Activated CD8-positive, alpha-beta memory T cell treated with anti-CD3 and anti-CD28 coated beads, Interleukin-2, amount 10 ng/mL, durations not matched to agents 7 days and 5 days (primary cell): ENCODE results near the gene NR4A1. TPM values are rescaled to one million over a fixed set of nuclear protein-coding genes. Genes with fewer than 3 reads are reported as not detected.
A peak's percentile ranks its signal among the peaks of the same experiment; 100 is the strongest.

Experiments used
- ATAC-seq: fragments of 150-1000 bp; cut with Tn5 transposase; one replicate; pipeline ENCODE4 v1.10.0; 2021; ENCODE audit warnings: moderate library complexity
- CTCF ChIA-PET: fragments of 350-600 bp; sonication (Branson Sonifier 250); formaldehyde crosslinking; loops from one replicate; lab custom pipeline; 2021; ENCODE audit warnings: antibody characterized with exemption; lab: Charles Lee
- DNase-seq: peaks from one replicate; pipeline ENCODE4 v3.0.0-alpha.2; 2020
- H3K27ac Mint-ChIP-seq: one replicate; pipeline ENCODE4 v1.8.0; 2021; ENCODE audit warnings: mild to moderate bottlenecking, mixed read lengths
- H3K27me3 Mint-ChIP-seq: one replicate; pipeline ENCODE4 v1.8.0; 2021; ENCODE audit warnings: mixed read lengths
- H3K36me3 Mint-ChIP-seq: one replicate; pipeline ENCODE4 v1.8.0; 2021; ENCODE audit warnings: mild to moderate bottlenecking, mixed read lengths
- H3K4me1 Mint-ChIP-seq: one replicate; pipeline ENCODE4 v1.8.0; 2021; ENCODE audit warnings: mixed read lengths
- H3K4me3 Mint-ChIP-seq: one replicate; pipeline ENCODE4 v1.8.0; 2021; ENCODE audit warnings: mild to moderate bottlenecking, moderate library complexity, mixed read lengths
- H3K9me3 Mint-ChIP-seq: one replicate; pipeline ENCODE4 v1.8.0; 2022; ENCODE audit warnings: low read depth, mixed read lengths
- total RNA-seq, 2 experiments: library from RNA; stranded (reverse); gene quantifications; one replicate each; pipeline ENCODE4 v1.2.3, GENCODE V29; 2021

NR4A1 gene
- total RNA-seq, 2 experiments from 2014 or later, result 8.4 to 41.8 TPM

DNA sequence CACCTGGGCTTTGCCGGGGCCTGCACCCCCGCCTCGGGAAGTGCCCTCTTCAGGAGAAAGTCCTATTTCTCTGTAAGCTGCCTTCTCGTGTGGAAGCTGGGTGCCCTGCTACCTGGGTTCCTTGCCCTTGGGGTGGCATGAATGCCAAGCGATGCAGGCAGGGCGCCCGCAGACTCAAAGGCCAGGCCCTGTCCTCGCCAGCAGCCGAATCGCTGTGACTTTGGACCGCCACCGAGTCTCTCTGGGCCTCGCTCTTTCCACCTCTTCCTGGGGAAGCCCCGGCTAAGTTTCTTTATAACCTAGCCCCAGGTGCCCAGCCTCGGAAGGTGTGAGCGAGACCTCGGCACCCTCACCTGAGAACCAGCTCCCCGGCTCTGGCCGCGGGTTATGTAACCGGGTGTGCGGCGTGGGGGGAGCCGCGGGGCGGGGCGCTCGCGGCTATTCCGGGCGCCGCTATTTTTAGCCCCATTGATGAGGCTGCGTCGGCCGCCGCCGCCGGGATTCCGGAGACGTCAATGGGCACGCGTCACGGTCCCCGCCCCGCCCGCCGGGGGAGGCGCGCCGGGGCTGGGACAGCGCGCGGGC, 14.6 kb upstream of the NR4A1 start:
- DNase-seq (peak; percentile 82), ATAC-seq (peak; percentile 56)
- no peaks in the 10 kb centered on the region for H3K36me3 Mint-ChIP-seq
- CTCF ChIA-PET, result interaction anchor here (0.8 to 11.9 kb wide), 5 partner anchors 13 to 48 kb away, joined by 3 to 182 read pairs (median 3); partner anchors contain the start of genes ATG101 and NR4A1
- peaks cover 31% of the 10 kb centered on the region for H3K4me1 Mint-ChIP-seq
- no peaks in the 10 kb centered on the region for H3K9me3 Mint-ChIP-seq
- no peak overlapping the region for H3K27ac Mint-ChIP-seq
- H3K4me3 Mint-ChIP-seq, result peak overlapping the region; percentile 55
- H3K27me3 Mint-ChIP-seq, result peaks cover 20% of the 10 kb centered on the region

DNA sequence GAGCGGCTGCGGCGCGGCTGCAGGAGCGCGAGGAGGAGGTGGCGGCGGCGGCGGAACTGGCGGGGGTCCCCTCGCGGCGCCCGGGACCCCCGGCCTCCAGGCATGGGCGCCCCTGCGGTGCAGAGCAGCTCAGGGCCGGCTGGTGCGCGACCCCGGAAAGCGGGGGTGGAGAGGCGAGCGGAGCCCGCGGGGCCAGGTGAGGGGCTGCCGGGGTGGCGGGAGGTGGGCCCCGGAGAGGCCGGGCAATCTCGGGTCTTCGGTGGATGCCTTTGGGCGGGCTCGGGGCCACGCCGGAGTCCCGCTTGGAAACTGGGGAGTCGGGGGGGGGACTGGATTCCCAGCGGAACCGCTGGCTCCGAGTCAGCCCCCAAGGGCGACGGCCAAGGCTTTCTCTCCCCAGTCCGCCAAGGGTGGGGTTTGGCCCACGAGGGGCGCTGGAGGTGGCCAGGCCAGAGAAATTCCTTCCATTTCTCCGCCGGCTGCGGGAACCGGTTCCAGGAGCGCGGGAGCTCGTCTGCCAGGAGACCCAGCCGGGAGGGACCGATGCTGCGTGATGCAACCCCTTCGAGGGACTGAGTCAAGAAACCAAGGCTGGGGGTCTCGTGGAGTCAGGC, 13.9 kb upstream of the NR4A1 start:
- ATAC-seq, result no peak
- H3K9me3 Mint-ChIP-seq, result no peaks in the 10 kb centered on the region
- H3K27ac Mint-ChIP-seq, result no peak overlapping the region

GRCh38 chr12:52038447-52038846, 12.8 kb upstream of the NR4A1 start:
- H3K4me1 Mint-ChIP-seq, result peaks cover 33% of the 10 kb centered on the region
- no peak for DNase-seq
- no peaks in the 10 kb centered on the region for H3K36me3 Mint-ChIP-seq
- CTCF ChIA-PET, result interaction anchor here (0.9 to 11.9 kb wide), 6 partner anchors 13 to 46 kb away, joined by 3 to 182 read pairs (median 6); partner anchors contain the start of genes ATG101 and NR4A1
- no peak for ATAC-seq
- H3K27ac Mint-ChIP-seq, result no peak overlapping the region
- no peaks in the 10 kb centered on the region for H3K9me3 Mint-ChIP-seq
- peak overlapping the region; percentile 59 for H3K4me3 Mint-ChIP-seq
- H3K27me3 Mint-ChIP-seq, result peaks cover 20% of the 10 kb centered on the region

More for the DNA sequence above, 13.9 kb upstream of the NR4A1 start:
- H3K27me3 Mint-ChIP-seq, result peaks cover 20% of the 10 kb centered on the region
- CTCF ChIA-PET, result interaction anchor here (0.8 to 11.9 kb wide), 6 partner anchors 13 to 47 kb away, joined by 3 to 182 read pairs (median 4); partner anchors contain the start of genes ATG101 and NR4A1
- peak overlapping the region; percentile 42 for H3K4me3 Mint-ChIP-seq
- no peak for DNase-seq
- H3K4me1 Mint-ChIP-seq, result peaks cover 37% of the 10 kb centered on the region
- no peaks in the 10 kb centered on the region for H3K36me3 Mint-ChIP-seq

DNA sequence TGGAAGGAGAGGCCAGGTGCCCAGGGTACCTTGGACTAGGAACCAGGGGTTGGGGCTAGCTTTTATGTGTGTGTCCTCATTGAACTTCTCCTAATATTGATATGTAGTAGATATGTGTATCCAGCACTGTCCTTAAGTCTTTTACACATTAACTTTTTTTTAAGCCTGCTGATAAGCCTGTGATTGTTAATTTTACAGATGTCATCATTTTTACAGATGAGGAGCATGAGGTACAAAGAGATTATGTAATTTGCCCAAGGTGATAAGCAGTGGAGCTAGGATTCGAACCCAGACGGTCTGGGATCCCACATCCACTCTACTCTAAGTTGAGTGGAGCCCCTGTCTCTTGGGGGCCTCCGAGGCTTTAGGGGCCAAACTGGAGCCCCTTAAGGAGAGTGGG, 10.2 kb upstream of the NR4A1 start:
- Mint-ChIP-seq H3K36me3 (no peaks in the 10 kb centered on the region), H3K4me1 (peaks cover 32% of the 10 kb centered on the region), H3K9me3 (no peaks in the 10 kb centered on the region), H3K27ac (no peak overlapping the region), H3K4me3 (no peak overlapping the region), H3K27me3 (peaks cover 8% of the 10 kb centered on the region)
- CTCF ChIA-PET, result interaction anchor here (1.4 to 11.9 kb wide), 3 partner anchors 10 to 42 kb away, joined by 3 to 182 read pairs (median 4); partner anchors contain the start of gene NR4A1
- DNase-seq, result no peak
- no peak for ATAC-seq

- CTCF ChIA-PET, result interaction anchor here (1.4 to 11.9 kb wide), 3 partner anchors 9 to 41 kb away, joined by 3 to 182 read pairs (median 4); partner anchors contain the start of gene NR4A1
- Mint-ChIP-seq H3K36me3 (no peaks in the 10 kb centered on the region), H3K4me1 (peaks cover 33% of the 10 kb centered on the region), H3K4me3 (no peak overlapping the region), H3K27ac (peak overlapping the region; percentile 45), H3K9me3 (no peaks in the 10 kb centered on the region), H3K27me3 (peaks cover 4% of the 10 kb centered on the region)
- DNase-seq, result peak; percentile 67
- peak; percentile 18 for ATAC-seq
Measured at GRCh38 chr12:52041695-52042123, 9.5 kb upstream of the NR4A1 start.

GRCh38 chr12:52042706-52043385, 8.4 kb upstream of the NR4A1 start:
- H3K9me3 Mint-ChIP-seq, result no peaks in the 10 kb centered on the region

DNA sequence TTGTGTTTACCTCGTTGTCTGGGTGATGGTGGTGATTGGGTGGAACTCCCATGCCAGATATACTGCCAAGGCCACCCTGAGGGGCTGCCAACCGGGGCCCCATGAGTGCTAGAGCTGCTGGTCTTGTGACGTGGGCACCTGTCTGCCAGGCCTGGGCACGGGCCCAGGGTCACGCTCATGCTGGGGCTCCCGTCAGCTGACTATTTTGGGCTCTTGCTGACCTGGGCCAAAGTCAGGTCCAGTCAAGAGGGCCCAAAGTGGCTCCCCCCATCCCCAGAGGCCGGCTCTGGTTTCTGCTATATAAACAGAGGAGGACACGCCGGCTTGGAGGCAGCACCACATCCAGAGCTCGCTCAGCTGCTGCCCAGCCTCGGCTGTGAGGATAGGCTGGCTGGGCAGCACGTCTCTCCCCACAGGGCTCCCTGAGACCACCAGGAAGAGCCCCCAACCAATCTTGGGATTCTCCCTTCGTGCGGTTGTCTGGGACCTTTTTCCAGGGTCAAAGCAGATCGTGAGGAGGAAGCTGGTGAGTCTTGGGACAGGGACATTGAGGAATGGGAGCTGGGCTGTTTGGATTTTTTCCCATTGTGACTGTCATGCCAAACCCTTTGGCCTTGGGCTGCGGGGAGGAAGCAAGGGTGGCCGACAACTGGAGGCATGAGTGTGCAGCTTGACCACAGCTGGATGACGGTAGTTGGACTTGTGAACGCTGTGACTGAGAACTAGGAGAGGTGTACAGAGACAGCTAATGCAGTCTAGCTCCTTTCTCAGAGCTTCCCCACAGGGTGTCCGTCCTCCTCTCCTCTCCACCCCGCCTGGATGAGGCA, 7.6 kb upstream of the NR4A1 start:
- Mint-ChIP-seq H3K27ac (no peak overlapping the region), H3K9me3 (no peaks in the 10 kb centered on the region), H3K27me3 (no peaks in the 10 kb centered on the region), H3K4me3 (no peak overlapping the region), H3K36me3 (no peaks in the 10 kb centered on the region), H3K4me1 (peaks cover 28% of the 10 kb centered on the region)
- CTCF ChIA-PET, result interaction anchor here (0.6 to 7.2 kb wide), 3 partner anchors 18 to 25 kb away, joined by 3 to 80 read pairs (median 4); no protein-coding TSS in a partner anchor
- DNase-seq (no peak), ATAC-seq (no peak)

More at GRCh38 chr12:52042706-52043385, 8.4 kb upstream of the NR4A1 start:
- ATAC-seq (no peak), DNase-seq (no peak)
- CTCF ChIA-PET, result interaction anchor here (7.2 kb wide), 1 partner anchor 19 kb away, joined by 80 read pairs; no protein-coding TSS in a partner anchor
- Mint-ChIP-seq H3K27me3 (peaks cover 4% of the 10 kb centered on the region), H3K36me3 (no peaks in the 10 kb centered on the region), H3K4me3 (no peak overlapping the region), H3K27ac (no peak overlapping the region), H3K4me1 (peaks cover 33% of the 10 kb centered on the region)

GRCh38 chr12:52044292-52044983, 6.8 kb upstream of the NR4A1 start:
- peaks cover 2% of the 10 kb centered on the region for H3K36me3 Mint-ChIP-seq
- peaks cover 3% of the 10 kb centered on the region for H3K27me3 Mint-ChIP-seq
- H3K9me3 Mint-ChIP-seq, result no peaks in the 10 kb centered on the region
- CTCF ChIA-PET, result interaction anchor here (0.6 to 7.2 kb wide), 2 partner anchors 20 to 24 kb away, joined by 4 to 80 read pairs; no protein-coding TSS in a partner anchor
- no peak overlapping the region for H3K4me3 Mint-ChIP-seq
- no peak overlapping the region for H3K27ac Mint-ChIP-seq
- DNase-seq (no peak), ATAC-seq (no peak)
- H3K4me1 Mint-ChIP-seq, result peaks cover 31% of the 10 kb centered on the region

- no peak overlapping the region for H3K4me3 Mint-ChIP-seq
- CTCF ChIA-PET, result interaction anchor here (0.6 to 7.2 kb wide), 2 partner anchors 21 to 22 kb away, joined by 3 to 80 read pairs; no protein-coding TSS in a partner anchor
- H3K4me1 Mint-ChIP-seq, result peaks cover 42% of the 10 kb centered on the region
- H3K9me3 Mint-ChIP-seq, result no peaks in the 10 kb centered on the region
- H3K27me3 Mint-ChIP-seq, result peaks cover 6% of the 10 kb centered on the region
- ATAC-seq, result no peak
- peaks cover 2% of the 10 kb centered on the region for H3K36me3 Mint-ChIP-seq
- DNase-seq, result no peak
- peak overlapping the region; percentile 14 for H3K27ac Mint-ChIP-seq
Measured at GRCh38 chr12:52045794-52046199, 5.4 kb upstream of the NR4A1 start.

- DNase-seq (no peak), ATAC-seq (no peak)
- no peak overlapping the region for H3K27ac Mint-ChIP-seq
- H3K36me3 Mint-ChIP-seq, result peaks cover 2% of the 10 kb centered on the region
- no peak overlapping the region for H3K4me3 Mint-ChIP-seq
- no peaks in the 10 kb centered on the region for H3K9me3 Mint-ChIP-seq
- CTCF ChIA-PET, result interaction anchor here (1.6 to 7.2 kb wide), 4 partner anchors 14 to 23 kb away, joined by 3 to 80 read pairs (median 9); partner anchors contain the start of gene ATG101
- peaks cover 45% of the 10 kb centered on the region for H3K4me1 Mint-ChIP-seq
- H3K27me3 Mint-ChIP-seq, result peaks cover 6% of the 10 kb centered on the region
Measured at GRCh38 chr12:52046859-52047258, 4.4 kb upstream of the NR4A1 start.

DNA sequence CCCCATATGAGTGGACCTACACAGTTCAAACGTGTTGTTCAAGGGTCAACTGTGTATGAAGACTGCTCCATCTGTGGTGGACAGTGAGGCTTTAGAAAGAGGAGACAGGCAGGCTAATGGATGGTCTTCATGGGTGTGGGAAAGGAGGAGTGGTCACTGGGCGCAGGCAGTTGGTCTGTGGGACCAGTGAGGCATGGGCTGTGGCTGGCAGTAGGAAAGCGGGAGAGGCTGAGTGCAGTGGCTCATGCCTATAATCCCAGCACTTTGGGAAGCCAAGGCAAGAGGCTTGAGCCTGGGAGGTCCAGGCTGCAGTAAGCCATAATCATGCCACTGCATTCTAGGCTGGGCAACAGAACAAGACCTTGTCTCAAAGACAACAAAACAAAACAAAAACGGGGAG, 2.0 kb upstream of the NR4A1 start:
- Mint-ChIP-seq H3K27me3 (peaks cover 6% of the 10 kb centered on the region), H3K27ac (peak overlapping the region; percentile 42), H3K4me3 (peak overlapping the region; percentile 51), H3K4me1 (peaks cover 46% of the 10 kb centered on the region), H3K36me3 (peaks cover 2% of the 10 kb centered on the region), H3K9me3 (no peaks in the 10 kb centered on the region)
- no peak for ATAC-seq
- CTCF ChIA-PET, result interaction anchor here (0.7 to 7.2 kb wide), 4 partner anchors 17 to 71 kb away, joined by 3 to 80 read pairs (median 8); no protein-coding TSS in a partner anchor
- DNase-seq, result no peak

- peak overlapping the region; percentile 51 for H3K4me3 Mint-ChIP-seq
- ATAC-seq (no peak), DNase-seq (no peak)
- H3K9me3 Mint-ChIP-seq, result no peaks in the 10 kb centered on the region
- CTCF ChIA-PET, result interaction anchor here (2.8 to 6.6 kb wide), 2 partner anchors 19 to 24 kb away, joined by 29 to 56 read pairs; partner anchors contain the start of gene ATG101
- H3K27ac Mint-ChIP-seq, result peak overlapping the region; percentile 25
- peaks cover 46% of the 10 kb centered on the region for H3K4me1 Mint-ChIP-seq
- peaks cover 2% of the 10 kb centered on the region for H3K36me3 Mint-ChIP-seq
- H3K27me3 Mint-ChIP-seq, result peaks cover 6% of the 10 kb centered on the region
Measured at GRCh38 chr12:52049688-52050087, 1.6 kb upstream of the NR4A1 start.
